ENCODE measurements around the gene ARHGEF7.
"Not testable (repeated sequence)": the region's sequence is repeated elsewhere in the genome, so short reads cannot be mapped to it uniquely, and the experiment has no call there.

The ARHGEF7 gene

DNA sequence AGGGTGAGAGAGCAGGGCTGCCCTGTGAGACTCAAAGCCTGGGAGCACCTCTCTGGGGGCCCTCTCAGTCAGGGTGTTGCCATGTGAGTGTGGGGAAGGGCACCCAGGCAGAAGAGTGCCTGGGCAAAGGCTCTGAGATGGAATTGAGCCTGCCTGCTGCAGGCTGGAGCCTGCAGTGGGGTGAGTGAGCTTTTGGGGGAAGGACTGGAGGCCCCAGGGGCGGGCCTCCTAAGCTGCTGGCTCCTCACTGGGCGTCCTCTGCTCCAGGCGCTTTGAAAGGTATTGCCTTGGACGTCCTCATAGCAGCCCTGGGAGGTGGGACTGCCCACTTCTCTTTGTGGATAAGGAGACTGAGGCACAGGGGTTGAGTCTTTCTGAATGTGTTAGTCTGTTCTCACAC is 60.3 kb downstream of the ARHGEF7 start:
- no peak for DNase-seq

DNA sequence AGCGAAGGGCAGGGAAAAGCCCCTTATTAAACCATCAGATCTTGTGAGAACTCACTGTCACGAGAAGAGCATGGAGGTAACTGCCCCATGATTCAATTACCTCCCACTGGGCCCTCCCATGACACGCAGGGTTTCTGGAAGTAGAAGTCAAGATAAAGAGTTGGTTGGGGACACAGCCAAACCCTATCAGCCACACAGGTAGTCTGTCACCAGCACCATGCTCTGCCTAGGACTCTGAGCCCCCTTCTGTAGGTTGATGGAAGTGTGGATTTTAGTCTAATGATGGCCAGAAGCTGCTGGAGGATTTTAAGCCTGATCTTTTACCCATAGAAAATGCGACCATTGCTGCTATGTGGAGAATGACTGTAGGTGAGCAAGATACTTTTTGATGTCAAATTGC is 60.8 kb downstream of the ARHGEF7 start:
- DNase-seq, result no peak

DNA sequence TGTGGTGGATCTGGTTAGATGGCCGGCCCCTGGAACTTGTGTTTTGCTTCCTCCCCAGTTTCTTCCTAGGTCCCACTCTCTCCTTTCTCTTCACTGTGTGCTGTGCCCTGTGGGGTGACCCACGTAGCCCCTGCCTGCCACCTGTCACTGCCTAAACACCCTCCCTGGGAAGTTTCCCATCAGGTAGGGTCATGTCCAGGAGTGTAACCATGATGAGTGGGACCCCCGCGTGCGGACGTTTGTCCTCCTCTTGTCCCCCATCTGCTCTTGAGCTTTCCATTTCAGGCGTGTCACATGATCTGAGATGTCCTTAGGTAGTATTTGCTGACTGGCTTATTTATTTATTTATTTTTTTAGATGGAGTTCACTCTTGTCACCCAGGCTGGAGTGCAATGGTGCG is 61.3 kb downstream of the ARHGEF7 start:
- no peak for DNase-seq

DNA sequence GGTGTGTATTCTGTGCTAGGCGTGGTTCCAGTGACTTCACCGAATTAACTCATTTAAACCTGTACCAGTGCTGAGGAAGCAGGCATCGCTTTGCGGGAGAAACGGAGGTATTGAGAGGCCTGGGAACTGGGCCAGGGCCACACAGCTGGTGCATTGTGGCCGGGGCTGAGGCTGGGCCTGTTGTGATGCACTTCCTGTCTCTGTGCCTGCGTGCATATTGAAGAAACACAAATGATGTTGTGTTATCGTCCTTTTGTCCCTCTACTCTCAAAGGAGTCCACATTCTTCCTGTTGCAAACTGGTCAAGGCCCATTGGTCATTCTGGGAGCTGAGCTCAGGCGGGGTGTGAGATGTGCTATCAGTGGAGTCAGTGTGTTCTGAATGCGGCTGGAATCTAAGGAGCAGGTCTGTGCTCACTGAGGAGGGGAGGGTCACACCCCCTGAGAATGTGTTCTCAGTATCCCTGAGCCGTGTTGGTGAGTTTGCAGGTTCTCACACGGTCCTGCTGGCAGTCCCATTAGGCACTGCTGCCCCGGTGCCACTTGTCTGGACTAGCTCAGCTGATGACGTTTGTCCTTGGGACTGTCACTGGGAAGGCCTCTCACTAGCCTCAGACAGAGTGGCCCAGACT is 62.1 kb downstream of the ARHGEF7 start:
- peak; percentile 25 for DNase-seq

DNA sequence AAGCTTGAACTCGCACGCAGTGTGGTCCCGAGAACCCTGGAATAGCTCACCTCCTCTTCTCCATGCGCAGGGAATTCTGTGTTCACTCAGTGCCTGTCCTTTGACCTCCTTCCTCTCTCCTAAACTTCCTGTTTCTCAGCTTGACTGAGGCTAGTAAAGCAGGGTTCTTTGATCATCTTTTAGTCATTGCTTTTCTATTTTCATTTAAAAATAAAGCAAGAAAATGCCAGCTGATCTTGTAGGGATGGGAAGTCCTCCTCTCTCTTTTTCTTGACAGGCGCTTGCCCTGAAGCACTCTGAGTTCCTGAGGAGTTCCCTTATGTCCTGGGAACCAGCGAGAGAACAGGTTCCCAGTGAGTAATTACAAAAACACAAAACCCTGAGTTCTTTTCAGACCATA is 62.8 kb downstream of the ARHGEF7 start:
- DNase-seq, result no peak

DNA sequence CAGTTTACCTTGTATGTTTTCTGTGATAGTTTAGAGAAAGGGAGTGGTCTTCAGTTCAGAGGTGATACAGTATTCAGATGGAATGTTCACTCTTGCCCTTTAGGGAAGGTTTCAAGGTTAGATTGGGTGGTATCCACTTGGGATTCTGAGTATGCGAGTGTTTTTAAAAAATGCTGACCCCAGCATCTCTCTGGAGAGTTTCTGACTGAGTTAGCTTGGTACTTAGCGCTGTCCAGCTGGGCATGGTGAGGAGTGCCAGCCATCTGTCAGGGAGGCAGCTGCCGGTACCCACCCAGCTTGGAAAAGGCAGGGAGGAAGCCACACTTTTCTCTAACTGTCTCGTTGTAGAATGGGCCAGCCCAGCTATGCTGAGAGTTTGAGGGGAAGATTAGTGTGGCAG is 63.3 kb downstream of the ARHGEF7 start:
- DNase-seq, result no peak

DNA sequence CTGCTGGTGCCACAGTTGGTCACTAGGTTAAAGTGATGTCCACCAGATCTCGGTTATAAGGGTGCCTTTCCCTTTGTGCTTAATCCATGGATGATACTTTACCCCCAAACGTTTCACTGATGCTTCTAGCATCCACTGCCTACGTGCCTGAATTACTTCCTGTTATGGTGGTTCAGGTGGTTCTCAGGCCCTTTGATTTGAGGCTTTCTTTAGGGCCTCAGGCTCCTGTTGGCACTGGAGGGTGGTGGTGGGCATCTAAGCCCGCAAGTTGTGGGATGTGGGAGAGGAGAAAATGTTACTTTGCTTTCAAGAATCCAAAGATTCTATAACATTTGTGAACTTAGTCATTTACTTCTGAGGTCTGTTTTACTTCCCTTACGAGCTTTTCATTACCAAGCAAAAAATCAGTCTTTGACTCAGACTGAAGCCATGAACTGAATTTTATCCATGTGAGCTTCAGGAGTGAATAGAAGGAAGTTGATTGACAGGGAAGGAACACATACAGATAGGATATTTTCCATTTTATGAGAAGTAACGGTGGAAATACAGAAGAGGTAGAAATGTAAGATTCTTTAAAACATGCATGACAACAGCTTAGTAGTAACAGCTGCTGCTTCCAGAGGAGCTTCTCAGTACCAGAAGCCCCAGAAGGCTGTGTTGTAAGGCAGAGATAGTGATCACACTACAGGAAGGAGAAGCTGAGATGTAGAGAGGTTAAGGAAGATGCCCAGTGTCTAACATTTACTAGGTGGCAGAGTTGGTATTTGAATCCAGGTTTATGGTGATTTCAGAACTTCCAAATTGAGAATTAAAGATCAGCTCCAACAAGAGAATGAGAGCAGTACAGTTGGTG is 65.0 kb downstream of the ARHGEF7 start:
- DNase-seq, result no peak

DNA sequence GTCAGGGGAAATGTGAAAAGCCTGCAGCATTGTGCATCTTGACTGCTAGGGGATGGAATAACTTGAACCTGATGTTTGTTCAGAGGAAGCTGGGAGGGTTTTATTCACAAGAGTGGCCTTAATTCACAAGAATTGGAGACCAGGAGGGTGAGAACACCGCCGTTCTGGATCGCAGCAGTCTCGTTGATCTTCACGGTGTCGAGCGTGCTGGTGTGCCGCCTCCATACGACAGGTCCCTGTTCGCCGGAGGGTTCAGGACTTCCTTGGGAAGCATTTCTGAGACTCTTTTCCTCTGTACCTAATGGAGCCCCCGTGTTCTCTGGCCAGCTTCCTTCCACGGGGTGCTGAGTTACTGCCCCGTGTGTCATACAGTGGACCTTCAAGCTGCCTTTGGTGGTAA is 66.9 kb downstream of the ARHGEF7 start:
- no peak for DNase-seq

DNA sequence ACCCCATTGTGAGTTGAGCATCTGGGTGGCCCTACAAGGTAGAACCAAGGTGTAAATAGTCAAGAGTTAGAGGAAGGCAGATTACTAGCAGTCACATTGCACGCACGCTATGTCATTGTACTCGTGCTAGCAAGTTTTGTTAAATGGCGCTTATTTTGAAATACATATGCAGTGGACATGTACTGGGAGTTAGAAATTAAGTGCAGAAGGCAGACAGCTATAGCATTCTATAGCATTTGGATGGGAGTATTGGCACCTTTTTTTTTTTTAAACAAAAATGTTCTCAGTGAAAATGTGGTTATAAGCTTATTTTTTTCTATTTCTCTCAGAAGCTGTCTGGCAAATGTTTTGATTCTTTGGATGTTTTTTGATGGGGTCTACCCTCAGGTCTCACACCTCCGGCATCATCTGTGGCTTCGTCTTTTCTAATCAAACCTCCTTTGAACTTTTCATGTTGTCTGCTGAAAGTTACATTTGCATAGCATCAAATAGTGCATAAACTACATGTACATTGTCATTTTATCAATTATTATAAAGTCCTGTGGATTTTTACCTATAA is 68.1 kb downstream of the ARHGEF7 start:
- DNase-seq, result no peak

DNA sequence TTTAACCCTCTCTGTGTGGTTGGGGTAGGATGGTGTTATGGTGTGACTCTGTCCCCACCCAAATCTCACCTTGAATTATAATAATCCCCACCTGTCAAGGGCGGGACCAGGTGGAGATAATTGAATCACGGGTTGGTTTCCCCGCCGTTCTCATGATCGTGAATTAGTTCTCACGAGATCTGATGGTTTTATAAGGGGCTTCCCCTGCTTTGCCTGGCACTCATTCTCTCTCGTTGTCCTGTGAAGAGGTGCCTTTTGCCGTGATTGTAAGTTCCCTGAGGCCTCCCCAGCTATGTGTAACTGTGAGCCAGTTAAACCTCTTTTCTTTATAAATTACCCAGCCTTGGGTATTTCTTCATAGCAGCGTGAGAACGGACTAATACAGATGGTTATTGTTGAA is 68.8 kb downstream of the ARHGEF7 start:
- DNase-seq, result no peak

DNA sequence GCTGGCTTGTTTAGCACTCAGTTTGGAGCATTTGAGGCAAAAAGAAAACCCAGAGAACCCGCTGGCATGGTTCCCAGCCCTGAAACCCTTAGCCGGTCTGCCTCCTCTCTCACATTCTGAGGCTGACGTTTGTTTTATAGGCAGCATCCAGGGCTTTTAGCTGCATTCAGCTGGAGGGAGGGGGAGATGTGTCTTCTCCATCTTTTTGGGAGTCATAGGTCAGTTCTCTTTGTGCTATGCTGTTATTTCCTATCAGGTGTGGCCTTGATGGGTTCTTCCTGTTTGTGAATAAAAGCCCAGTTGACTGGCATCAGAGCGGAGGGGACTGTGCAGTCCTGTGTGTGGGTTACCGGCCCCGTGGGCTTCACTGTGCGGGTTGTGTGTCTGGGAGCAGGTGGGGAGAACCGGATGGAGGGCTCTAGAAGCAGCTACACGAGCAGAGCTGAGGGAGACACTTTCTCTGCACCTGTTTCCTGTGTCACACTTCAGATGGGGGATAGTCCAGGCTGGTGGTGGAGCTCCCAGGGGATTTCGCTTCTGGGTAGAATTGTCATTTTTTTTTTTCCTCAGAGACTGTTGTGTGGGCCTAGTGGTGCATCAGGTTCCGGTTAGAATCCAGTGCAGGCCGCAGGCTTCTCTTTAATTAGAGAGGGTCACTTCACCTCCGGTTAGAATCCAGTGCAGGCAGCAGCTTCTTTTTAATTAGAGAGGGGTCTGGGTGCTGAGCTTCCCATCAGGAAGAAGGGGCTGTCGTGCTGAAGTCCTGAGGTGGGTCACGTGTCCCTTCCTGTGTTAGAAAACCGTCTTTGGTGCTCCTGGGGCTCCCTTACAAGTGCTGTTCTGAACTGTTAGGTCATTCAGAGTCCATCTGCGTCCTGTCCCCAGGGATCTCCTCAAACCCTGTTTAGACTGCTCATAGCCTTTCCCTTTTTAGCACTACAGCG is 69.6 kb downstream of the ARHGEF7 start:
- DNase-seq, result no peak

DNA sequence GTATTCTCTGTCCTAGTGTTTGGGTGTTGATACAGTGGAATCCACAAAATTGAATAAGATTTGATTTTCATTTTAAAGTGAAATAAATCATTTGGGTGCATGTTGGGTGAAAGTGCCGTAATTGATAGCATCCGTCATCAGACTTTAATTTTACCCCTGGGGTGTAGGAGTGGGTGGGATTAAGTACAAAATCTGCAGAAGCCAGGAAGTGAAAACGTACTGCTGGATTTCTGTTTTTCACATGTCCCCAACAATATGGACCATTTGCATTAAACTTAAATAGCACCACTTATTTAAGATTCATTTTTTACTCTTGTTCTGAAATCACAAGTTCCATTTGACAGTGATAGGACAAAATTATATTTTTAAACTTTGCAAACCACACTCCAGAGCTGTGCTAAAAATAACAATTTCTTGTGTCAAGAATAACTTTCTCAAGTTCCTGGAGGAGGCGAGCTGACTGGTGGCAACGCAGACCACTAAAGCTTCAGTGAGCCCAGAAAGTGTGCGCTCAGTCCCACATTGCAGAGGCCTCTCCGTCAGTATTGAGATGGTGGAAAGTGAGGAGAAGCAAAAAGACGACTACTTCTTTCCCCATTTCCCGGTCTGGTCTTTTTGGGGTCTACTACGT is 71.3 kb downstream of the ARHGEF7 start:
- DNase-seq, result no peak

DNA sequence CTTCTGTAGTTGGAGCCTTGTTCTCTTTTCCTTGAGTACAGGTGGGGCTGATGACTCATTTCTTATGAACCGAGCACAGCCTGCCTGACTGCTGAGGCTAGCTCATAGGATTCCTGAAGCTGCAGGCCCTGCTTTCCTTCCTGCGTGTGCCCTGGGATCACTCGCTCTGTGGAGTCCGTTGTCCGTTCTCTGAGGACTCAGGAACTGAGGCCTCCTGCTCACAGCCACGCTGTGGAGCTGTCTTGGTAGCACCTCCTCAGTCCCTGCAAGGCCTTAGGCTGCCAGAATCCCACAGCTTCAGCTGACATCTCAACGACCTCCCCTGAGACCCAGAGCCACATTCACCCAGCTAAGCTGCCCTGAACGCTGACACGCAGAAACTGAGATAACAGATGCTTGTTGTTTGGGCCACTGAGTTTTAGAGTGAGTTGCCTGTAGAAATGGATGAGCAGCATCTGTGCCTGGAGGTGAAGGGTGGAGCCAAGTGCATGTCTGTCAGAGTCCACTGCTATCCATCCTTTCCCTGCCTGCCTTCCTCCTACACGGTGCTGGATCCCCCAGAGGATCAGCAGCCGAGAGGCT is 72.9 kb downstream of the ARHGEF7 start:
- no peak for DNase-seq

DNA sequence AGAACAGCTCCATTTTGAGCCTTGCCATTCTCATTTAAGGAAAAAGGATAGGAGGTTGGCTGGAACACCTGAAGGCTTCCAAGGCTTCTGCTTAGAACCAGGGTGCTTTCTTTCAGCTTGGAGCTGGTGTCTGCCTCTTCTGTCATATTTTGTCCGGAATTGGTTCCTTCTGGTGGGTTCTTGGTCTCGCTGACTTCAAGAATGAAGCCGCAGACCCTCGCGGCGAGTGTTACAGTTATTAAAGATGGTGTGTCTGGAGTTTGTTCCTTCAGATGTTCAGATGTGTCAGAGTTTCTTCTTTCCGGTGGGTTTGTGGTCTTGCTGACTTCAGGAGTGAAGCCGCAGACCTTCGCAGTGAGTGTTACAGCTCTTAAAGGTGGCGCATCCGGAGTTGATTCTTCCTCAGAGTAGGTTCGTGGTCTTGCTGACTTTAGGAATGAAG is 74.0 kb downstream of the ARHGEF7 start:
- DNase-seq, result peak; percentile 61

DNA sequence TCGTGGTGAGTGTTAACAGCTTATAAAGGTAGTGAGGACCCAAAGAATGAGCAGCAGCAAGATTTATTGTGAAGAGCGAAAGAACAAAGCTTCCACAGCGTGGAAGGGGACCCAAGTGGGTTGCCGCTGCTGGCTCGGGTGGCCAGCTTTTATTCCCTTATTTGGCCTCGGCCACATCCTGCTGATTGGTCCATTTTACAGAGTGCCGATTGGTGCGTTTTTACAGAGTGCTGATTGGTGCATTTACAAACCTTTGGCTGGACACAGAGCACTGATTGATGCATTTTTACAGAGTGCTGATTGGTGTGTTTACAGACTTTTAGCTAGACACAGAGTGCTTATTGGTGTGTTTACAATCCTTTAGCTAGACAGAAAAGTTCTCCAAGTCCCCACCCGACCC is 74.4 kb downstream of the ARHGEF7 start:
- DNase-seq, result peak; percentile 27

DNA sequence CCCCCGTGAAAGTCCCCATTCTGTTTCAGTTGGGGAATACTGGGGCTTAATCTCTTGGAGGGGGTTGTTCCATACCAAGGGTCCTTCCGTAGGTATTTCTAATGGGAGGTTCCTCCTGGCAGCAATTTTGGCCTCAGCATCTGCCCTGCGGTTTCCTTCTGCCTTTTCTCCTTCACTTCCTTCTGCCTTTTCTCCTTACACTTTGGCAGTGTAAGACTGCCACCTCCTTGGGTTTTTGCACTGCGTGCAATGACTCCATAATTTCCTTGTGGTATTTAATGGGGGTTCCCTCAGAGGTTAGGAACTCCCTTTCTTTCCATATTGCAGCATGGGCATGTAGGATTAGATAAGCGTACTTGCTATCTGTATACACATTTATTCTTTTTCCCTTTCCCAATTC is 78.1 kb downstream of the ARHGEF7 start:
- not testable (repeated sequence) for DNase-seq

DNA sequence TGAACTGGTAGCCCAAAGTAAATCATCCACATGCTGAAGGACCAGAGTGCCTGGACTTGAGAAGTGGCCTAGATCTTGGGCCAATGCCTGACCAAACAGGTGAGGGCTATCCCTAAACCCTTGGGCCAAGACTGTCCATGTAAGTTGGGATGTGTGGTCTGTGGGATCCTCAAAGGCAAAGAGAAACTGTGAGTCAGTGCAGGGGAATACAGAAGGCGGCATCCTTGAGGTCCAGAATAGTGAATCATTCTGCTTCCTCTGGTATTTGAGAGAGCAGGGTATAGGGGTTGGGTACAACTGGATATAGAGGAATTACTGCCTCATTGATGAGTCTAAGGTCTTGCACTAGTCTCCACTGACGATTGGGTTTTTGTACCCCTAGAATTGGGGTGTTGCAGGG is 79.5 kb downstream of the ARHGEF7 start:
- DNase-seq, result not testable (repeated sequence)

DNA sequence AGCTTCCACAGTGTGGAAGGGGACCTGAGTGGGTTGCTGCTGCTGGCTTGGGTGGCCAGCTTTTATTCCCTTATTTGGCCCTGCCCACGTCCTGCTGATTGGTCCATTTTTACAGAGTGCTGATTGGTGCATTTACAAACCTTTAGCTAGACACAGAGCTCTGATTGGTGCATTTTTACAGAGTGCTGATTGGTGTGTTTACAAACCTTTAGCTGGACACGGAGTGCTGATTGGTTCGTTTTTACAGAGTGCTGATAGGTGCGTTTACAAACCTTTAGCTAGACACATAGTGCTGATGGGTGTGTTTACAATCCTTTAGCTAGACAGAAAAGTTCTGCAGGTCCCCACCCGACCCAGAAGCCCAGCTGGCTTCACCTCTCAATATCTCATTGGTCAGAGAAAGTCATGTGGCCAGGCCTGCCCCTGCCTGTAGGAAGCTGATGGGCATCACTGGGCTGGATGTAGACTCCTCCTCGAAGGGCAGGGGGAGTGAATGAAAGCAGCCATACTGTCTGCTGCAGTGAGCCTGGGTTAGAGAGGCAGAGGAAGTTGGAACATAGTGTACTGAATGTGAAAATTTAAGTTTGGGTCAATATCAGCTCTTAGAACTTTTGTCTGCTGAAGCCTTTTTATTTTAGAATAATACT is 83.7 kb downstream of the ARHGEF7 start:
- DNase-seq, result not testable (repeated sequence)

DNA sequence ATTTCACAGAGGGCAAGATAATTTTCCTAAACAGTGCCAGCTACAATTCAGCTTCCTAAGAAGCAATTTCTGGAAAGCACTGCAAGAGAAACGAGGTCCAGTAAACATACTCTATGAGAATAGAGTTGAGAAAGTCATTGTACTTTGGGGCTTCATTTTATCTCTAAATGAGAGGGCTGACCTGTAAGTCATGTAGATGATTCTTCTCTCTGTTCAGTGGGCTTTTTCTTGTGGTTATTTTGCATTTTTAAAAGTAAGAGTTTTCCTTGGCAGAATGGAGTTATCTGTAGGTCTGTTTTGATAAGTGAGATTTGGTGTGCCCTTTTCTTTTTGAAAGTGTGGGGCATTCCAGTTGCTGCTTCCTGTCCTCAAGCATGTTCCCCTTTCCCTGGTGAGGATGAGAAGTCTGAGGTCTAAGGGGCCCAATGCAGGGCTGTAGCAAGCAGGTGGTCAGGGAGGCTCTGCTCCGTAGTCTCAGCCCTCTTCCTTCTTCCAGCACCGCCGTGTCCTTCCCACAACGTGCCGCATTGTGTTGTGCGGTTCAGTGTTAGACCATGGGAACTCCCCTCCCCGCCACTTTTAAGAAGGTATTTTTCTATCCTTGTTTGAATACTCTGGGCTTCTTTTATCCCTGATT is 86.3 kb downstream of the ARHGEF7 start:
- no peak for DNase-seq

DNA sequence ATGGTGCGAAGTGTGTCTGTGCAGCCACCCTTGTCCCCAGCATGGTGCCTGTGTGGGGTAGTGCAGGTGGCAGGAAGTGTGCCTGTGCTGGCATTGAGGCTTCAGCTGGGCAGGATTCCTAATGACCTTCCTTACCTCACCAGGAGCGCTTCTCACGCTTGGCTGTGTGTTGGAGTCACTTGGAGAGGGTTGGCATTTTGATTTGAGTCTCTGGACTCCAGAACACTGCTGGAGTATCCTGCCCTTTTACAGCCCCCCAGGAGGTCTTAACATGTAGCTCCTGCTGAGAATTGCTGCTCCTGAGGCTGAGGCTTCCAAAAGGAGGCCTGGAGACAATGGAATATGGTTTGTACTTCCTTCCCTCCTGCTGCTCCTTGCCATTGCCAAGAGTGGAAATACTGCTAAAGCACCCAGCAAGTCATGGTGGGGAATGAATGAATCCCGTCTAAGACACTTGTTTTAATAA is 87.1 kb downstream of the ARHGEF7 start:
- no peak for DNase-seq

DNA sequence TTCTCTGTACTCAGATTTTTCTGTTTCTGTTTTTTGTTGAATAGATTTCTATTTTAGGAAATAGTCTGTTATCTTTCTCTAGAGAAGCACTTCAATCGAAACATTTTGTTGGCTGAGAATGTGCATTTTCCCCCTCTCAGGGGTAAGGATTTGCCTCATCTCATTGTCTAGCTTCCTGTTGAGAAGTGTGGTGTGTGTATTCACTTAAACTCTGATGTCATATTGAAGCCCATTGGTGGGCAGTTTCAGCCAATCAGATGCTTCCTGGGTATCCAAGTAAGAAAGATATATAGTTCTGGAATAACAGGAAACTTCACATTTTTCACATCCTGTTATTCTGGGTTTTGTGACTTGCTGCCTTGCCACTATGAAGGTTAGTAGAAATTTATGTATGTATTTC is 87.6 kb downstream of the ARHGEF7 start:
- no peak for DNase-seq
